ENCODE data around the gene NSD2.

DNA sequence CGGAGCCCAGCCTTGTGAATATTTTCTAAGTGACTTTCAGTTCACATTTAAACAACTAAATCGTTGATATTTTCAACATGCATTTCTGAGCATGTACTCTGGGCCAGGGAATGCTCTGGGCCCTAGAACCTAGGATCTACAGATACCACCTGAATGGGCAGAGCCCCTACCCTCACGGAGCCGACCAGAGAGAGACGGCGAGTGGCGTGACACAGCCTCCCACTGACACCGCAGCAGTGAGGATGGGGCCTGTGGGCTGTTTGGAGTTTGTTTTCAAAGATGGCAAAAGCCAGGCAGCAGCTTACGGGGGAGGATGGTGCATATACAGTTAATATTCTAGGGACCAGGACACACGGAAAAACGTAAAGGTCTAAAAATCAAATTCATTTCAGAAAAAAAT, 119.9 kb downstream of the NSD2 start:
- TF ChIP-seq EZH2 (IDR thresholded peaks at IDR 0.05) (no peak), CTCF (IDR thresholded peaks at IDR 0.05) (no peak), EZH2phosphoT487 (IDR thresholded peaks at IDR 0.05) (no peak)
